K562 (cell line): ENCODE data around the gene CCDC167. TPM values are rescaled to one million over a fixed set of nuclear protein-coding genes. Genes with fewer than 3 reads are reported as not detected.

Source experiments
- ATAC-seq: fragments of 200-7000 bp; cut with Tn5 transposase; 3 replicates; pipeline ENCODE4 v1.9.1; 2020; ENCODE audit warnings: moderate library complexity
- BruUV-seq: library from RNA; stranded (reverse); fragments of 400-500 nt; replicated peaks from 2 replicates; lab custom pipeline; 2021; lab: Mats Ljungman, UMichigan
- CTCF ChIA-PET: fragments of 300-600 bp; formaldehyde crosslinking; extraction: SDS; loops from one replicate; lab custom pipeline; 2021; ENCODE audit warnings: low intra/inter-chr PET ratio; lab: Yijun Ruan, JAX
- POLR2A ChIA-PET: fragments of 300-600, 350-650 bp; sonication (Branson Sonifier 250); formaldehyde crosslinking; extraction: SDS; loops from one replicate; lab custom pipeline; 2021; ENCODE audit warnings: antibody characterized with exemption, inconsistent platforms; lab: Yijun Ruan, JAX
- DNase-seq, 4 experiments: peaks; one replicate each; pipeline versions ENCODE4 v3.0.0 to v3.0.0-alpha.2; 2011 to 2018; ENCODE audit warnings: low spot score in 3 of 4, mixed read lengths in 3 of 4; ENCODE audit errors: extremely low read depth in 1 of 4
- FAIRE-seq: peaks from 2 replicates; lab custom pipeline; 2011; peaks lifted over from hg19 to GRCh38; lab: Jason Lieb, UNC
- H2AFZ ChIP-seq: 2 replicates; pipeline ENCODE4 v1.6.0; 2011; ENCODE audit warnings: low read depth, low read length, control low read depth, inconsistent platforms
- H3K27ac ChIP-seq: fragments of 200-600 bp; 3 replicates; pipeline ENCODE4 v1.8.0; 2011; ENCODE audit warnings: low read depth, mild to moderate bottlenecking, control low read depth, inconsistent platforms, low read length, moderate library complexity, mixed read lengths; ENCODE audit errors: extremely low read depth
- H3K27me3 ChIP-seq, 2 experiments: fragments of 300-600 bp in 1 of 2; 2 replicates in 1 of 2; 3 replicates in 1 of 2; pipeline versions ENCODE4 v1.6.0 to v1.8.0; 2011; ENCODE audit warnings: inconsistent platforms in 2 of 2, low read length in 2 of 2, mild to moderate bottlenecking in 1 of 2, mixed read lengths in 1 of 2, moderate library complexity in 1 of 2; ENCODE audit not compliant: control insufficient read depth in 2 of 2, insufficient read depth in 2 of 2
- H3K36me3 ChIP-seq: fragments of 300-600 bp; 3 replicates; pipeline ENCODE4 v1.8.0; 2011; ENCODE audit warnings: mild to moderate bottlenecking, low read length, inconsistent platforms; ENCODE audit not compliant: control insufficient read depth, insufficient read depth
- H3K4me1 ChIP-seq, 2 experiments: fragments of 200-600 bp in 1 of 2; replicated peaks in 1 of 2; 2 replicates in 1 of 2; 3 replicates in 1 of 2; pipeline versions ENCODE4 v1.5.1 to v1.8.0; 2011; ENCODE audit warnings: inconsistent platforms in 2 of 2, low read length in 2 of 2, mild to moderate bottlenecking in 1 of 2, mixed read lengths in 1 of 2, moderate library complexity in 1 of 2; ENCODE audit not compliant: control insufficient read depth in 2 of 2, insufficient read depth in 2 of 2
- H3K4me2 ChIP-seq: 2 replicates; pipeline ENCODE4 v1.6.1; 2011; ENCODE audit warnings: low read length, control low read depth, inconsistent platforms, mixed read lengths; ENCODE audit not compliant: insufficient read depth
- H3K4me3 ChIP-seq: fragments of 200-600 bp; sonication (generic), shearing (Covaris generic); 2 replicates; pipeline ENCODE4 v1.5.1; 2016; ENCODE audit warnings: control low read depth, inconsistent platforms
- H3K79me2 ChIP-seq: fragments of 200-600 bp; 3 replicates; pipeline ENCODE4 v1.8.0; 2011; ENCODE audit warnings: low read length, inconsistent platforms; ENCODE audit not compliant: control insufficient read depth, insufficient read depth
- H3K9ac ChIP-seq, 2 experiments: 2 replicates each; pipeline versions ENCODE4 v1.6.0 to v1.6.1; 2011; ENCODE audit warnings: low read depth in 2 of 2, low read length in 2 of 2, control low read depth in 1 of 2, inconsistent platforms in 1 of 2, mild to moderate bottlenecking in 1 of 2, mixed read lengths in 1 of 2; ENCODE audit not compliant: insufficient read depth in 1 of 2
- H3K9me1 ChIP-seq: one replicate; pipeline ENCODE4 v1.6.0; 2011; ENCODE audit warnings: inconsistent platforms, mild to moderate bottlenecking, low read length, moderate library complexity; ENCODE audit not compliant: control insufficient read depth, insufficient read depth
- H3K9me3 ChIP-seq: replicated peaks from 2 replicates; pipeline ENCODE4 v1.5.1; 2011; ENCODE audit warnings: low read depth, low read length, inconsistent platforms; ENCODE audit not compliant: control insufficient read depth, insufficient read depth
- H4K20me1 ChIP-seq: replicated peaks from 2 replicates; pipeline ENCODE4 v1.6.1; 2011; ENCODE audit warnings: low read length, inconsistent platforms, mixed read lengths; ENCODE audit not compliant: control insufficient read depth, insufficient read depth
- CBX3 ChIP-seq, 2 experiments: IDR thresholded peaks; 1 replicate in 1 of 2; 2 replicates in 1 of 2; pipeline ENCODE4 v1.6.1; 2012; ENCODE audit warnings: inconsistent platforms in 2 of 2, low read length in 2 of 2, borderline replicate concordance in 1 of 2, control low read depth in 1 of 2
- CTBP1 ChIP-seq: fragments of 450-650 bp; IDR thresholded peaks from 2 replicates; pipeline ENCODE4 v1.6.1; 2016; ENCODE audit warnings: borderline replicate concordance
- FOXA1 ChIP-seq: fragments of 450-650 bp; IDR thresholded peaks from 2 replicates; pipeline ENCODE4 v1.6.1; 2016; ENCODE audit warnings: mild to moderate bottlenecking, borderline replicate concordance
- L3MBTL2 ChIP-seq: fragments of 450-650 bp; IDR thresholded peaks from 2 replicates; pipeline ENCODE4 v1.6.1; 2016; ENCODE audit warnings: mild to moderate bottlenecking, moderate library complexity
- MIER1 ChIP-seq: fragments of 450-650 bp; IDR thresholded peaks from 2 replicates; pipeline ENCODE4 v1.6.1; 2016; ENCODE audit warnings: antibody characterized with exemption, mild to moderate bottlenecking, low read depth
- MLLT1 ChIP-seq, 2 experiments: fragments of 450-650 bp; IDR thresholded peaks; 2 replicates each; pipeline ENCODE4 v1.6.1; 2016
- MYBL2 ChIP-seq, 2 experiments: fragments of 450-650 bp in 1 of 2; sonication (generic) in 1 of 2; formaldehyde crosslinking in 1 of 2; IDR thresholded peaks; 2 replicates each; pipeline versions ENCODE4 v1.6.1 to v1.8.1; 2017 to 2022; ENCODE audit warnings: borderline replicate concordance in 1 of 2, inconsistent platforms in 1 of 2, low read depth in 1 of 2, mild to moderate bottlenecking in 1 of 2, missing genetic modification reagents in 1 of 2, moderate library complexity in 1 of 2
- SIN3A ChIP-seq, 2 experiments: fragments of 150-350 bp in 1 of 2; IDR thresholded peaks; 2 replicates each; pipeline ENCODE4 v1.6.1; 2011 to 2016; ENCODE audit warnings: borderline replicate concordance in 2 of 2, low read depth in 2 of 2, low read length in 2 of 2, mild to moderate bottlenecking in 2 of 2, moderate library complexity in 2 of 2; ENCODE audit not compliant: control insufficient read depth in 1 of 2
- SP2 ChIP-seq: IDR thresholded peaks from 2 replicates; pipeline ENCODE4 v1.6.1; 2011; ENCODE audit warnings: mild to moderate bottlenecking, low read depth, low read length, moderate library complexity; ENCODE audit not compliant: poor library complexity, severe bottlenecking; ENCODE audit errors: extremely low read depth
- TCF7 ChIP-seq: sonication (generic); IDR thresholded peaks from 2 replicates; pipeline ENCODE4 v1.6.1; 2016; ENCODE audit warnings: antibody characterized with exemption, borderline replicate concordance
- TFAM ChIP-seq: fragments of 250-450 bp; sonication (Bioruptor Pico); conservative IDR thresholded peaks from 2 replicates; pipeline ENCODE4 v1.5.0; 2021; ENCODE audit warnings: mild to moderate bottlenecking, moderate library complexity
- ZBTB2 ChIP-seq: fragments of 450-650 bp; IDR thresholded peaks from 2 replicates; pipeline ENCODE4 v1.6.1; 2016; ENCODE audit warnings: antibody characterized with exemption
- ZNF398 ChIP-seq: fragments of 250-450 bp; sonication (Bioruptor Pico); IDR thresholded peaks from 2 replicates; pipeline ENCODE4 v1.8.0; 2021; ENCODE audit warnings: moderate library complexity, mild to moderate bottlenecking, inconsistent platforms
- ZNF589 ChIP-seq: fragments of 200-800 bp; sonication (Bioruptor generic); IDR thresholded peaks from 2 replicates; pipeline ENCODE4 v1.6.1; 2016; ENCODE audit warnings: low read depth, missing genetic modification characterization, missing compliant biosample characterization
- ZZZ3 ChIP-seq: fragments of 450-650 bp; IDR thresholded peaks from 2 replicates; pipeline ENCODE4 v1.6.1; 2016; ENCODE audit warnings: antibody characterized with exemption, mild to moderate bottlenecking, moderate library complexity
- WGBS: fragments of 100-300 bp; shearing (Covaris generic); methylation state at CpG from one replicate; pipeline ENCODE4 v1.1.6; 2016; ENCODE audit warnings: low coverage, mixed read lengths; ENCODE audit not compliant: insufficient coverage; ENCODE audit errors: missing lambda C conversion rate; 5-methylcytosine and 5-hydroxymethylcytosine counted together
- in situ Hi-C: fragments of 300-500 bp; cut with MboI; formaldehyde crosslinking; loops from 4 replicates; pipeline ENCODE4 v1.15.0; 2018; ENCODE audit warnings: inconsistent platforms, mixed read lengths
- intact Hi-C: fragments of 100-400 bp; cut with micrococcal nuclease; formaldehyde crosslinking; loops from 2 replicates; pipeline ENCODE4 v1.14.2; 2022
- polyA plus RNA-seq, 8 experiments: library from polyadenylated mRNA; depleted of rRNA in 4 of 8; stranded (reverse) in 5 of 8; unstranded in 3 of 8; fragments of >200 nt; fragmentation: Nextera tagmentation in 2 of 8; fragmentation: Illumina TruSeq in 1 of 8; extraction: Ambion mirVana in 2 of 8; extraction: Trizol in 1 of 8; gene quantifications; 2 replicates each; pipeline versions ENCODE4 v1.2.1 to v1.2.3, GENCODE V29; 2011 to 2014; ENCODE audit warnings: inconsistent platforms in 1 of 8, missing spikeins in 1 of 8
- total RNA-seq, 7 experiments: library from RNA; depleted of rRNA in 6 of 7; stranded (reverse); fragments of >200 nt in 6 of 7; fragmentation: Illumina TruSeq in 2 of 7; extraction: Trizol in 2 of 7; gene quantifications; 2 replicates each; pipeline versions ENCODE4 v1.2.1 to v1.2.3, GENCODE V29; 2011 to 2021; ENCODE audit warnings: low replicate concordance in 1 of 7

CCDC167 gene
- total and polyA plus RNA-seq, 9 of the 15 experiments (the other 6 are each of a cell fraction or from before 2014, with no cell fraction given), result 26.0 to 114 (median 45.2) TPM

DNA sequence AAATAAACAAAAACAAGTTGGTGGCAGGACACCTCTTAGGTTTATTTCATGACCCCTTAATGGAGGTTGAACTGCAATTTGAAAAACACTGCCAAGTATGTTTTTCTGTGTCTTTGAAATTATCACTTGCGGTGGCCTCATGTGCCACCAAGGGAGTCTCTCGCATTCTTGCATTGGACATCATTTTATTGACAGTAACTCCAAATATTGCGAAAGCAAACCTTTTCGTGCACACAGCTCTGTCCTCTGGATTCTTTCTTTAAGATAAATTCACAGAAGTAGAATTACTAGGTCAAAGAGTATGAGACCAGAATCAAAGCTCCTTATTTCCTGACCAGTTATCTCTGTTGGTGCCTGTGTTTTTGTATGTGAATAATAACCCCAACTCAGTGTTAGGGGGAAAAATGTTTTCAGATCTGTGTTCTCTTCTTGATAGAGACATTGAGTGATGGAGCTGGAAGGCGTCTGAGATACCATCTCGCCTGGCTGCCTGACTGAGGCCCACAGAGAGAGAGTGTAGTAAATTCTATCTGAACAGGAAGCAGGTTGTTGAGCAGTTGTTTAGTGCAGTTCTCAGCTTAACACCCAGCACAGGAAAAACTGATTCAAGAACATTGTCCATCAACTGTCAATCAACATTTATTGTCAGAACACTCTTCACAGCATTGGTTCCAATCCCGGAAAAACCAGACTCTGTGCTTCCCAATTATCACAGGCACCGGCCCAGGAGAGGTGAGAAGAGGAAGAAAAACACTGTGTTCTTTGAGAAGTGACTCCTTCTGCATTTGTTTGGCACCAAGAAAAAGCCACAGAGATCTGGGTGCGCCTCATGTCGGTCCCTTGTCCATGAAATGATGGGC, 2.2 kb upstream of the CCDC167 start:
- Histone ChIP-seq H4K20me1 (no peaks in the 10 kb centered on the region), H3K36me3 (no peaks in the 10 kb centered on the region), H3K9me3 (no peaks in the 10 kb centered on the region; the same call in 1 of the 2 replicates), H3K9me1 (no peaks in the 10 kb centered on the region), H3K4me1 (peaks cover 6 to 21% of the 10 kb centered on the region in 2 experiments; a peak in 3 of 5 replicates), H3K27me3 (peaks cover 0 to 4% of the 10 kb centered on the region in 2 experiments; a peak in 1 of 5 replicates), H3K79me2 (peaks cover 4% of the 10 kb centered on the region; the same call in 1 of the 3 replicates), H3K9ac (no peak overlapping the region; a peak in 1 of 4 replicates), H2AFZ (peak overlapping the region; percentile 60), H3K4me2 (no peak overlapping the region), H3K4me3 (no peak overlapping the region), H3K27ac (no peak overlapping the region)
- POLR2A ChIA-PET, result interaction anchor here (1.2 to 1.5 kb wide), 3 partner anchors 10 to 42 kb away, joined by 3 read pairs; no protein-coding TSS in a partner anchor
- BruUV-seq, result no TSS peak
- DNase-seq, result peak in 1 of 4 experiments; percentile 29
- CTCF ChIA-PET, result interaction anchor here (0.5 kb wide), 1 partner anchor 23 kb away, joined by 5 read pairs; no protein-coding TSS in a partner anchor
- FAIRE-seq, result no peak
- WGBS, result 37% methylated on average over 10 of the region's 10 CpGs
- in situ Hi-C loops, result no loop called here
- no peak for ATAC-seq
- intact Hi-C loops, result no loop called here
- TF ChIP-seq MIER1 (no peak), ZZZ3 (no peak), TCF7 (no peak), FOXA1 (no peak), SIN3A (IDR thresholded peaks at IDR 0.05; ENCODE audit: borderline replicate concordance in 2 of 2, control insufficient read depth in 1 of 2, low read depth in 2 of 2, low read length in 2 of 2) (no peak), ZNF398 (no peak), SP2 (no peak), TFAM (CRISPR knock-in tag) (no peak), CBX3 (IDR thresholded peaks at IDR 0.05; ENCODE audit: borderline replicate concordance in 1 of 2, low read length in 2 of 2) (no peak), MYBL2 (IDR thresholded peaks at IDR 0.05; ENCODE audit: low read depth) (no peak), MYBL2 (CRISPR knock-in tag; IDR thresholded peaks at IDR 0.05; ENCODE audit: borderline replicate concordance) (no peak), CTBP1 (0 out of 2 replicates have a peak, but pooled peaks have one; percentile 18), ZBTB2 (no peak), MLLT1 (IDR thresholded peaks at IDR 0.05) (no peak), L3MBTL2 (no peak), ZNF589 (no peak)
